ENCODE data around the gene CPNE9. TPM values are rescaled to one million over a fixed set of nuclear protein-coding genes. Genes with fewer than 3 reads are reported as not detected.

CPNE9 gene
- total and polyA plus RNA-seq, 2 of the 13 experiments (the other 11 are each of a cell fraction or from before 2014, with no cell fraction given): 0.20 TPM; not detected in 1

DNA sequence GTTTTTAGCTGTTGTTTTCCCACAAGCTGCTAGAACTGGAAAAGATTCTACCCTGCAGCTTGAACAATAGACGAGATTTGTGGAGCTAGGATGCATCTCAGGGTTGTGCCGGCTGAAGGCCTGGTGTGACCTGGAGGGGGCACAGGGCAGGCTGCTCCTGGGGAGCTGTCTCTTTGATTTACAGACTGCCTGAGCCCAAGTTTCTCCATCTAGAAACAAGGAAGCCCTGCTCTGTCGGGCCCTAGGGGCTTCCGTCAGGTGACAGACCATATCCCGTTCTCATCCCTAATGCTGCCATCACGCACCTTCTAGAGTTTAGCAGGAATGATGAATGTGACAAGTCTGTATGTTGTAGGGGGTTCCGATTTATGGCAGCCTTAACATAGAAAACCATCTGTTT lies 7.9 kb upstream of the CPNE9 start (continued):
- TF ChIP-seq, protein P1, sequence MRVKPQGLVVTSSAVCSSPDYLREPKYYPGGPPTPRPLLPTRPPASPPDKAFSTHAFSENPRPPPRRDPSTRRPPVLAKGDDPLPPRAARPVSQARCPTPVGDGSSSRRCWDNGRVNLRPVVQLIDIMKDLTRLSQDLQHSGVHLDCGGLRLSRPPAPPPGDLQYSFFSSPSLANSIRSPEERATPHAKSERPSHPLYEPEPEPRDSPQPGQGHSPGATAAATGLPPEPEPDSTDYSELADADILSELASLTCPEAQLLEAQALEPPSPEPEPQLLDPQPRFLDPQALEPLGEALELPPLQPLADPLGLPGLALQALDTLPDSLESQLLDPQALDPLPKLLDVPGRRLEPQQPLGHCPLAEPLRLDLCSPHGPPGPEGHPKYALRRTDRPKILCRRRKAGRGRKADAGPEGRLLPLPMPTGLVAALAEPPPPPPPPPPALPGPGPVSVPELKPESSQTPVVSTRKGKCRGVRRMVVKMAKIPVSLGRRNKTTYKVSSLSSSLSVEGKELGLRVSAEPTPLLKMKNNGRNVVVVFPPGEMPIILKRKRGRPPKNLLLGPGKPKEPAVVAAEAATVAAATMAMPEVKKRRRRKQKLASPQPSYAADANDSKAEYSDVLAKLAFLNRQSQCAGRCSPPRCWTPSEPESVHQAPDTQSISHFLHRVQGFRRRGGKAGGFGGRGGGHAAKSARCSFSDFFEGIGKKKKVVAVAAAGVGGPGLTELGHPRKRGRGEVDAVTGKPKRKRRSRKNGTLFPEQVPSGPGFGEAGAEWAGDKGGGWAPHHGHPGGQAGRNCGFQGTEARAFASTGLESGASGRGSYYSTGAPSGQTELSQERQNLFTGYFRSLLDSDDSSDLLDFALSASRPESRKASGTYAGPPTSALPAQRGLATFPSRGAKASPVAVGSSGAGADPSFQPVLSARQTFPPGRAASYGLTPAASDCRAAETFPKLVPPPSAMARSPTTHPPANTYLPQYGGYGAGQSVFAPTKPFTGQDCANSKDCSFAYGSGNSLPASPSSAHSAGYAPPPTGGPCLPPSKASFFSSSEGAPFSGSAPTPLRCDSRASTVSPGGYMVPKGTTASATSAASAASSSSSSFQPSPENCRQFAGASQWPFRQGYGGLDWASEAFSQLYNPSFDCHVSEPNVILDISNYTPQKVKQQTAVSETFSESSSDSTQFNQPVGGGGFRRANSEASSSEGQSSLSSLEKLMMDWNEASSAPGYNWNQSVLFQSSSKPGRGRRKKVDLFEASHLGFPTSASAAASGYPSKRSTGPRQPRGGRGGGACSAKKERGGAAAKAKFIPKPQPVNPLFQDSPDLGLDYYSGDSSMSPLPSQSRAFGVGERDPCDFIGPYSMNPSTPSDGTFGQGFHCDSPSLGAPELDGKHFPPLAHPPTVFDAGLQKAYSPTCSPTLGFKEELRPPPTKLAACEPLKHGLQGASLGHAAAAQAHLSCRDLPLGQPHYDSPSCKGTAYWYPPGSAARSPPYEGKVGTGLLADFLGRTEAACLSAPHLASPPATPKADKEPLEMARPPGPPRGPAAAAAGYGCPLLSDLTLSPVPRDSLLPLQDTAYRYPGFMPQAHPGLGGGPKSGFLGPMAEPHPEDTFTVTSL (CRISPR knock-in tag; IDR thresholded peaks at IDR 0.05; ENCODE audit: borderline replicate concordance): no peak

DNA sequence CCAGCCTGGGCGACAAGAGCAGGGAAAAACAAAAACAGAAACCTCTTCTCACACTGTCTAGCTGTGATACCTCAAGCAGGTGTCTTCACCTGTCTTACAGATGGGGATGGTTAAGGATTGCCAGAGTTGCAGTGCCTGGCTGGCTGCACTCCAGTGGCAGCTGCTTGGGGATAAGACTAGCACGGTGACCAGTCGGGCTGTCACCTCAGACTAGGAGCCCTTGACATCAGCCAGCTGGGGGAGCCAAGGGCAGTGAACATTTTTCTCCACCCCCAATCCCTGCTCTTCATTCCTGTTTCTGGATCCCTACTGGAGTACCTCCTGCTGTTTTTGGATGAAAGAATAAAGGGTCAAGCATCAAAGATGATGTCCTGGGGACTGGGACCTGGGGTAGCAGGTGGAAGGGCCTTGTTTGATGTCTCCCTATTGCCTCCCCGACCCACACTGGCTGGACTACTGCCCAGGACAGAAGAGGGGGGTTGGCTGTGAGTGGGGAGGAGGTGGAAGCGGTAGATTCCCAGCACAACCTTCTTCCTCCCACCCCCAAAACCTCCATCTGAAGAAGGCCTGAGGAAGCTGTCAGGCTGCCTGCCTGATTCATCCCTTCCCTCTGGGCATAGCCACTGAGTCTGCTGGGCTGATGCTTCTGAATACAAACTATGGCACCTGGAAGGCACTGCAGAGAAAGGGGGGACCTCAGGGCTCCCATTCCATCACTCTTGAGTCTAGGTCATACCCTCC lies 7.0 kb upstream of the CPNE9 start:
- Histone ChIP-seq H3K4me1 (ENCODE audit: insufficient read depth, low read length) (no peaks in the 10 kb centered on the region), H4K20me1 (ENCODE audit: insufficient read depth, low read length) (no peaks in the 10 kb centered on the region), H3K4me2 (ENCODE audit: low read depth, low read length) (no peak overlapping the region), H2AFZ (ENCODE audit: low read length) (no peak overlapping the region), H3K27me3 (ENCODE audit: control insufficient read depth in 1 of 2, insufficient read depth in 2 of 2, low read length in 2 of 2) (no peaks in the 10 kb centered on the region), H3K27ac (ENCODE audit: extremely low read length, insufficient read depth, low read length) (no peak overlapping the region), H3K79me2 (ENCODE audit: insufficient read depth, low read length) (no peaks in the 10 kb centered on the region), H3K36me3 (replicated peaks in 1 of 2; ENCODE audit: control insufficient read depth in 1 of 2, insufficient read depth in 2 of 2, low read length in 2 of 2) (peaks cover 11 to 24% of the 10 kb centered on the region in 2 experiments; a peak in 3 of 5 replicates), H3K9ac (ENCODE audit: insufficient read depth, low read depth, low read length) (no peak overlapping the region), H3K4me3 (replicated peaks in 1 of 3; ENCODE audit: insufficient read depth in 1 of 3, low read depth in 2 of 3, low read length in 3 of 3) (no peak overlapping the region), H3K9me3 (ENCODE audit: low read length) (no peaks in the 10 kb centered on the region)
- intact Hi-C loops (cut with micrococcal nuclease; ENCODE audit: unreplicated experiment): no loop called here
- no peak for TF ChIP-seq PCBP1 (IDR thresholded peaks at IDR 0.05; ENCODE audit: borderline replicate concordance, low read depth, low read length)
- no peak for TF ChIP-seq HNF4A (CRISPR knock-in tag; IDR thresholded peaks at IDR 0.05)
- no peak for TF ChIP-seq ZNF549 (CRISPR knock-in tag; IDR thresholded peaks at IDR 0.05)
- 97% methylated on average over 5 of the region's 5 CpGs for WGBS (ENCODE audit: low lambda C conversion rate)
- no peak for FAIRE-seq
- CTCF ChIA-PET (ENCODE audit: low intra/inter-chr PET ratio, low total read pairs): no interaction called here
- no TSS peak for BruUV-seq (replicated peaks)
- in situ Hi-C loops (cut with HindIII; ENCODE audit: extremely low pct_ligation_motif_present, low pct_unique_long_range_greater_than_20kb): no loop called here
- no peak for DNase-seq (ENCODE audit: low spot score)
- POLR2A ChIA-PET: no interaction called here
- ATAC-seq: no peak

Data from HepG2 (cell line).